Heart left ventricle (tissue), 16 donors: ENCODE results near the gene MAPK8. TPM values are rescaled to one million over a fixed set of nuclear protein-coding genes. Genes with fewer than 3 reads are reported as not detected.

Experiments
- ATAC-seq, 4 donors: fragments of 200-7000 bp; cut with Tn5 transposase; one replicate each; pipeline ENCODE4 v1.9.1; 2020 to 2022; ENCODE audit warnings: moderate library complexity in 4 of 4, mild to moderate bottlenecking in 3 of 4, moderate number of reproducible peaks in 1 of 4
- DNase-seq, 5 donors: peaks; one replicate each; pipeline ENCODE4 v3.0.0-alpha.2; 2020
- H3K27ac ChIP-seq, 12 donors: fragments of 200-600 bp; sonication (generic) in 4 of 12; one replicate each; pipeline versions ENCODE4 v1.5.0 to v1.8.0; 2016 to 2022; ENCODE audit warnings: mild to moderate bottlenecking in 2 of 12
- H3K27me3 ChIP-seq, 9 donors: fragments of 200-600 bp; sonication (generic) in 2 of 9; one replicate each; pipeline versions ENCODE4 v1.5.1 to v1.8.0; 2016 to 2022; ENCODE audit warnings: mild to moderate bottlenecking in 3 of 9
- H3K36me3 ChIP-seq, 9 donors: fragments of 200-600 bp; sonication (generic) in 2 of 9; one replicate each; pipeline versions ENCODE4 v1.5.0 to v1.8.0; 2018 to 2022; ENCODE audit warnings: mild to moderate bottlenecking in 2 of 9
- H3K4me1 ChIP-seq, 12 donors: fragments of 200-600 bp; sonication (generic) in 4 of 12; one replicate each; pipeline versions ENCODE4 v1.5.0 to v1.8.0; 2016 to 2022; ENCODE audit warnings: mild to moderate bottlenecking in 3 of 12
- H3K4me3 ChIP-seq, 12 donors: fragments of 200-600 bp; sonication (generic) in 4 of 12; one replicate each; pipeline versions ENCODE4 v1.5.0 to v1.8.0; 2017 to 2022; ENCODE audit warnings: mild to moderate bottlenecking in 9 of 12, moderate library complexity in 4 of 12
- H3K9me3 ChIP-seq, 12 donors: fragments of 200-600 bp; sonication (generic) in 4 of 12; one replicate each; pipeline versions ENCODE4 v1.5.0 to v1.8.0; 2016 to 2022; ENCODE audit warnings: mild to moderate bottlenecking in 1 of 12
- POLR2A ChIP-seq, 2 donors: fragments of 450-650 bp; IDR thresholded peaks; one replicate each; pipeline ENCODE4 v1.6.1; 2017; ENCODE audit warnings: antibody characterized with exemption in 2 of 2, mild to moderate bottlenecking in 2 of 2, moderate library complexity in 2 of 2
- WGBS, 4 donors: extraction: QIAGEN DNeasy Blood & Tissue Kit in 2 of 4; methylation state at CpG; one replicate each; pipeline versions ENCODE4 v1.1.5 to v1.1.7; 2013 to 2018; 5-methylcytosine and 5-hydroxymethylcytosine counted together
- intact Hi-C, 10 donors: fragments of 100-400 bp; cut with DNase I; formaldehyde crosslinking; loops; one replicate each; pipeline versions ENCODE4 v1.11.1 to v1.14.2; 2022
- polyA plus RNA-seq, 2 donors: library from polyadenylated mRNA; stranded (reverse); fragments of 200-250 nt; gene quantifications; one replicate each; pipeline ENCODE4 v1.2.3, GENCODE V29; 2013
- total RNA-seq, 9 donors: library from RNA; depleted of rRNA in 2 of 9; stranded (reverse); fragments of >200 nt in 2 of 9; fragmentation: NEBNext Ultra II Directional in 3 of 9; extraction: Animal tissue kit (Norgen Biotek cat#: 25700) in 3 of 9; gene quantifications; one replicate each; pipeline versions ENCODE4 v1.1.0 to v1.2.4, GENCODE V29; 2016 to 2023
- TF ChIP-seq, protein P1 (sequence below), 12 donors: fragments of 200-600 bp; sonication (generic) in 4 of 12; IDR thresholded peaks; one replicate each; pipeline versions ENCODE4 v1.5.0 to v1.8.0; 2018 to 2022; ENCODE audit warnings: antibody characterized with exemption in 12 of 12, mild to moderate bottlenecking in 5 of 12
- donor health status: ischemic (EF 13 %, LVEDD 7.1; RV severe dilation, severe dysfunction).
- donor health status: healthy with polysubstance abuse.
- donor health status: DM: no; HTN: yes; CAD: no.
- donor health status: DM: no; HTN: no; CAD: no.
- donor health status: ischemic (EF 25% LVEDD 6.9; RV normal size, moderate dysfunction).
- donor health status: ischemic (EF 25% LVEDD 5.7; RV mildly dilated, moderate dysfunction).
- donor health status: healthy.
- donor health status: DM: yes; HTN: yes; CAD: no.
- donor health status: ischemic (EF 35%, LVEDD 5.7; RV mildly dilated, moderate dysfunction).
- donor health status: nonischemic (EF 11% LVEDD 7.7; RV severe dilation, severe dysfunction).
- donor health status: DM: yes; HTN: yes; CAD: no.
- donor health status: PGD.
- donor health status: ischemic (EF 29% LVEDD 5.4; RV normal size, mild dysfunction).
- donor health status: nonischemic (EF 23%, LVEDD 6.1; RV moderate dilation, normal function).

The MAPK8 gene
- total and polyA plus RNA-seq, 11 donors: 4.2 to 36.8 (median 31.0) TPM

DNA sequence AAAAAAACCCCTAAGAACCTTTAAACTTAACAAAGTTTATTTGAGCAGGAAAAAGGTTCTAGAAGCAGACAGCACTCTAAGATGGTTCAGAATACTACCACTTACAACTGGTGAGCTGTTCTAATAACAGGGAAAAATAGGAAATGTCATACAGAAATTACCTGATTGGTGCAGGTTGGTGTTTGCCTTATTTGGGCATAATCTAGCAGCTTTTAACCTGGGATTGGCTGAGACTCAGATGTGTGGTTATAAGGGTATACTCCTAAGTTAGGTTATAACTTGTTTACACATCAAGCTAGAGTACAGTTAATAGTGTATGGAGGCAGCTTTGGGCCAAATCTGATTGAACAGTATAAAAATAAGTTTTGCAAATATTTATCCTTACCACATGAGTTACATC is 59.8 kb downstream of the MAPK8 start:
- no peak overlapping the region for H3K27ac ChIP-seq
- no peaks in the 10 kb centered on the region for H3K9me3 ChIP-seq
- intact Hi-C loops: loop anchor here in 3 of 10 donors (5.0 to 10.0 kb wide), 4 partner anchors 49 to 1149 kb away; no protein-coding TSS in a partner anchor
- H3K4me3 ChIP-seq: no peak overlapping the region
- peaks cover 2 to 34% (median 24%) of the 10 kb centered on the region in 12 donors for H3K4me1 ChIP-seq
- ATAC-seq (no peak), DNase-seq (no peak)
- no peaks in the 10 kb centered on the region for H3K36me3 ChIP-seq
- no peaks in the 10 kb centered on the region for H3K27me3 ChIP-seq
- TF ChIP-seq, protein P1, sequence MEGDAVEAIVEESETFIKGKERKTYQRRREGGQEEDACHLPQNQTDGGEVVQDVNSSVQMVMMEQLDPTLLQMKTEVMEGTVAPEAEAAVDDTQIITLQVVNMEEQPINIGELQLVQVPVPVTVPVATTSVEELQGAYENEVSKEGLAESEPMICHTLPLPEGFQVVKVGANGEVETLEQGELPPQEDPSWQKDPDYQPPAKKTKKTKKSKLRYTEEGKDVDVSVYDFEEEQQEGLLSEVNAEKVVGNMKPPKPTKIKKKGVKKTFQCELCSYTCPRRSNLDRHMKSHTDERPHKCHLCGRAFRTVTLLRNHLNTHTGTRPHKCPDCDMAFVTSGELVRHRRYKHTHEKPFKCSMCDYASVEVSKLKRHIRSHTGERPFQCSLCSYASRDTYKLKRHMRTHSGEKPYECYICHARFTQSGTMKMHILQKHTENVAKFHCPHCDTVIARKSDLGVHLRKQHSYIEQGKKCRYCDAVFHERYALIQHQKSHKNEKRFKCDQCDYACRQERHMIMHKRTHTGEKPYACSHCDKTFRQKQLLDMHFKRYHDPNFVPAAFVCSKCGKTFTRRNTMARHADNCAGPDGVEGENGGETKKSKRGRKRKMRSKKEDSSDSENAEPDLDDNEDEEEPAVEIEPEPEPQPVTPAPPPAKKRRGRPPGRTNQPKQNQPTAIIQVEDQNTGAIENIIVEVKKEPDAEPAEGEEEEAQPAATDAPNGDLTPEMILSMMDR (IDR thresholded peaks at IDR 0.05): no peak
- no peak for TF ChIP-seq POLR2A (IDR thresholded peaks at IDR 0.05)

DNA sequence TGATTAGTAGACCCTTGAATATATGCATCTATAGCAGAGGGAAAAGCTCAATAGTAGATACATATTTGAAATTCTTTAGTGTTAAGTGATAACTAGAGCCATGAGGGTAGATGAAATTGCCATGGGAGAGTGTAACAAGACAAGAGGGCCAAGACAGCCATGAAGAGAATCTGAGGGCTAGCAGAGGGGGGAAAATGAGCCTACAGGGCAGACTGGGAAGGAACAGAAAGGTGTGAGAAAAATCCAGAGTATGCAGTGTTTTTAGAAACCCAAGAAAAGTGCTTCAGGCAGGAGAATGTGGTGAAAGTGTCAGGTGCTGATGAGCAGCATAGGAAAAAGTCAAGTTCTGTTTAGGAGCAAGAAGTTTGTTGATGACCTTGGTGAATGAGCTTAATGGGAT is 63.0 kb downstream of the MAPK8 start:
- ATAC-seq (no peak), DNase-seq (no peak)
- H3K4me3 ChIP-seq: no peak overlapping the region
- H3K36me3 ChIP-seq: no peaks in the 10 kb centered on the region
- no peak overlapping the region for H3K27ac ChIP-seq
- peaks cover 0 to 19% (median 12%) of the 10 kb centered on the region in 12 donors for H3K4me1 ChIP-seq
- TF ChIP-seq, protein P1 (IDR thresholded peaks at IDR 0.05): no peak
- no peak for TF ChIP-seq POLR2A (IDR thresholded peaks at IDR 0.05)
- no peaks in the 10 kb centered on the region for H3K27me3 ChIP-seq
- H3K9me3 ChIP-seq: no peaks in the 10 kb centered on the region
- intact Hi-C loops: loop anchor here in 3 of 10 donors (5.0 to 10.0 kb wide), 4 partner anchors 45 to 1145 kb away; no protein-coding TSS in a partner anchor

DNA sequence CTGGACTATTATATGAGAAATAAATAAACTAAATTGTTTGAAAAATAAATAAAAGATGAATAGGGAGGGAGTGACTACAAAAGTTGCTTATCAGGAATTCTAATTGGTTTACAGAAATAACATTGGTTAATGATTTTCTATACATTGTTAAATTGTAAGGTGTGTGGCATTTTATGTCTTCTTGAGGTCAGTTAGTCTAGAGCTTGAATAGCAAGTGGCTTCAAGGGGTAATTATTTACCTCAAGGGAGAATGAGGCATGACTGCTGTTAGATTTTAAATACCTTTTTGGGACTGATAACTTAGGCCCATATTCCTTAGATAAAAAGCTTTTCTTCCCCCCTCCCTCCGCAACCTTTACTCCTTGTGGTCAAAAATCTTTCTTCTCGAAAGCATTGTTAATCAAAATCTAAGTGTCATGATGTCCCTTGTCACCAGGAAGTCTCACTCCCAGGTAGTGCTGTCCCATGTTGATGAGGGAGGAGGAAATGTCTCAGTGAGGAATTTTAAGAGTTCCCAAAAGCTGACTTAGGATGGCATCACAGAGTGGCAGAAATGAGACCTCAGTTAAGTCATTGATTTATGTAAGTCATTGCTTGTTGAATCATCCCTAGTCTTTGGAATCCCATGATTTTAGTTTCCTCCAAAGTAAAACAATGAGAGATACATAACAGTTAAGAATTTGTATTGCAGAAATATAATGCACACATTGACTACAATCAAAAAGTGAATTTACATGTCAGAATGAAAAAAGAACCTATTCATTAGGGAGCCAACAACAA is 71.5 kb downstream of the MAPK8 start:
- Histone ChIP-seq H3K36me3 (no peaks in the 10 kb centered on the region), H3K27me3 (no peaks in the 10 kb centered on the region), H3K27ac (no peak overlapping the region), H3K4me1 (peaks cover 0 to 8% (median 0%) of the 10 kb centered on the region in 12 donors), H3K4me3 (no peak overlapping the region), H3K9me3 (peaks cover 0 to 38% (median 6%) of the 10 kb centered on the region in 12 donors)
- ATAC-seq (no peak), DNase-seq (no peak)
- 78 to 87% (median 84%) methylated on average over 2 of the region's 2 CpGs for WGBS, 4 donors
- intact Hi-C loops: loop anchor here in 1 of 10 donors (5.0 kb wide), 1 partner anchor 179 kb away; no protein-coding TSS in a partner anchor
- no peak for TF ChIP-seq POLR2A (IDR thresholded peaks at IDR 0.05)
- TF ChIP-seq, protein P1 (IDR thresholded peaks at IDR 0.05): no peak

DNA sequence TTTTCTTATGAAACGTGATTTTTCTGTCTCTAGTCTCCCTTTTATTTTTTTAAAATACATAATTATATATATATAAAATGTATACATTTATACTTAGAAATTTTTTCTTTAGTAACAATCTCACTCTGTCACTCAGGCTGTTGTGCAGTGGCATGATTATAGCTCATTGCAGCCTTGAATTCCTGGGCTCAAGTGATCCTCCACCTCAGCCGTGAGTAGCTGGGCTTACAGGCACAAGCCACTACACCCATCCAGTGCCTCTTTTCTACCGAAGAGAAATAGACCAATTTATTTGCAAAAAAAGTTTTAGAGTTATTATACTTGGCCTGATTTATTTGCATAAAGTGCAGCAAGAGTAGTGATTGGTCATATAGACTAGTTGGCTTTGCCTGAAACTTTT is 72.2 kb downstream of the MAPK8 start:
- WGBS, 4 donors: 64 to 76% (median 72%) methylated on average over 3 of the region's 3 CpGs

More for the DNA sequence above, 72.2 kb downstream of the MAPK8 start:
- no peaks in the 10 kb centered on the region for H3K36me3 ChIP-seq
- intact Hi-C loops: loop anchor here in 1 of 10 donors (5.0 kb wide), 1 partner anchor 179 kb away; no protein-coding TSS in a partner anchor
- peaks cover 0 to 38% (median 6%) of the 10 kb centered on the region in 12 donors for H3K9me3 ChIP-seq
- ATAC-seq: no peak
- H3K4me3 ChIP-seq: no peak overlapping the region
- TF ChIP-seq, protein P1 (IDR thresholded peaks at IDR 0.05): no peak
- no peak for TF ChIP-seq POLR2A (IDR thresholded peaks at IDR 0.05)
- no peak for DNase-seq
- no peaks in the 10 kb centered on the region for H3K27me3 ChIP-seq
- no peak overlapping the region for H3K27ac ChIP-seq
- H3K4me1 ChIP-seq: peaks cover 0 to 8% (median 0%) of the 10 kb centered on the region in 12 donors
